GM12878 (cell line): ENCODE results near the gene PGBD5. TPM values are rescaled to one million over a fixed set of nuclear protein-coding genes. Genes with fewer than 3 reads are reported as not detected.

Experiments used
- ASH2L ChIP-seq: fragments of 300-600, 200-600 bp; sonication (generic); IDR thresholded peaks from 2 replicates; pipeline ENCODE4 v1.6.1; 2017; ENCODE audit warnings: low read depth, mild to moderate bottlenecking, borderline replicate concordance
- ATF3 ChIP-seq: IDR thresholded peaks from 2 replicates; pipeline ENCODE4 v1.6.1; 2011; ENCODE audit warnings: low read depth, mild to moderate bottlenecking, low read length, moderate library complexity, borderline replicate concordance; ENCODE audit errors: extremely low read depth
- CBX5 ChIP-seq: sonication (generic); IDR thresholded peaks from 2 replicates; pipeline ENCODE4 v1.6.1; 2016; ENCODE audit warnings: low read depth, moderate library complexity, mild to moderate bottlenecking, inconsistent platforms
- CTCF ChIP-seq, 3 experiments: IDR thresholded peaks in 2 of 3; conservative IDR thresholded peaks in 1 of 3; 2 replicates each; pipeline ENCODE4 v1.5.1; 2011; ENCODE audit warnings: low read depth in 3 of 3, low read length in 3 of 3, mild to moderate bottlenecking in 3 of 3, control low read depth in 2 of 3, moderate library complexity in 2 of 3, inconsistent platforms in 1 of 3, mixed read lengths in 1 of 3; ENCODE audit not compliant: control insufficient read depth in 2 of 3, insufficient read depth in 1 of 3; ENCODE audit errors: extremely low read depth in 1 of 3
- EZH2 ChIP-seq: IDR thresholded peaks from 2 replicates; pipeline ENCODE4 v1.6.1; 2012; ENCODE audit warnings: low read depth, mild to moderate bottlenecking, control low read depth, inconsistent platforms, low read length, borderline replicate concordance; ENCODE audit not compliant: control insufficient read depth
- GABPA ChIP-seq: IDR thresholded peaks from 2 replicates; pipeline ENCODE4 v1.6.1; 2014; ENCODE audit warnings: antibody characterized with exemption, low read depth, mild to moderate bottlenecking, inconsistent platforms
- GATAD2B ChIP-seq: fragments of 450-650 bp; conservative IDR thresholded peaks from 2 replicates; pipeline ENCODE4 v1.6.1; 2017; ENCODE audit warnings: low read depth, mild to moderate bottlenecking, moderate library complexity
- JUND ChIP-seq: IDR thresholded peaks from 2 replicates; pipeline ENCODE4 v1.6.1; 2012; ENCODE audit warnings: low read depth, mild to moderate bottlenecking, low read length, improper control_type of control experiment, moderate library complexity
- KAT2A ChIP-seq: conservative IDR thresholded peaks from 2 replicates; pipeline ENCODE4 v1.6.1; 2011; ENCODE audit warnings: low read depth, low read length; ENCODE audit not compliant: control insufficient read depth
- LARP7 ChIP-seq: fragments of 450-650 bp; IDR thresholded peaks from 2 replicates; pipeline ENCODE4 v1.6.1; 2017; ENCODE audit warnings: mild to moderate bottlenecking
- MTA2 ChIP-seq: fragments of 450-650 bp; IDR thresholded peaks from 2 replicates; pipeline ENCODE4 v1.6.1; 2016; ENCODE audit warnings: low read depth, mild to moderate bottlenecking, moderate library complexity
- MTA3 ChIP-seq: IDR thresholded peaks from 2 replicates; pipeline ENCODE4 v1.6.1; 2012; ENCODE audit warnings: low read length, inconsistent platforms, borderline replicate concordance
- PML ChIP-seq: IDR thresholded peaks from 2 replicates; pipeline ENCODE4 v1.6.1; 2012; ENCODE audit warnings: low read length, inconsistent platforms
- POLR2A ChIP-seq: IDR thresholded peaks from 2 replicates; pipeline ENCODE4 v1.6.1; 2011; ENCODE audit warnings: low read depth, mild to moderate bottlenecking, low read length
- RAD21 ChIP-seq: IDR thresholded peaks from 2 replicates; pipeline ENCODE4 v1.6.1; 2011; ENCODE audit warnings: mild to moderate bottlenecking, low read depth, low read length, moderate library complexity; ENCODE audit not compliant: insufficient read depth
- RB1 ChIP-seq: fragments of 450-650 bp; formaldehyde crosslinking; IDR thresholded peaks from 2 replicates; pipeline ENCODE4 v1.6.1; 2017; ENCODE audit warnings: mild to moderate bottlenecking, borderline replicate concordance
- REST ChIP-seq: IDR thresholded peaks from 2 replicates; pipeline ENCODE4 v1.6.1; 2012; ENCODE audit warnings: mild to moderate bottlenecking, low read depth, low read length
- RUNX3 ChIP-seq: IDR thresholded peaks from 2 replicates; pipeline ENCODE4 v1.6.1; 2012; ENCODE audit warnings: low read length, inconsistent platforms
- SMAD5 ChIP-seq: IDR thresholded peaks from 2 replicates; pipeline ENCODE4 v1.6.1; 2016; ENCODE audit warnings: antibody characterized with exemption, low read depth
- SMC3 ChIP-seq: IDR thresholded peaks from 2 replicates; pipeline ENCODE4 v1.6.1; 2011; ENCODE audit warnings: low read length, improper control_type of control experiment, borderline replicate concordance
- SREBF2 ChIP-seq: IDR thresholded peaks from 2 replicates; pipeline ENCODE4 v1.6.1; 2012; ENCODE audit warnings: mild to moderate bottlenecking, low read length
- STAT3 ChIP-seq: IDR thresholded peaks from 2 replicates; pipeline ENCODE4 v1.6.1; 2011; ENCODE audit warnings: low read depth, low read length, improper control_type of control experiment
- TBL1XR1 ChIP-seq: IDR thresholded peaks from 2 replicates; pipeline ENCODE4 v1.6.1; 2012; ENCODE audit warnings: low read depth, low read length, improper control_type of control experiment
- TCF7 ChIP-seq: IDR thresholded peaks from 2 replicates; pipeline ENCODE4 v1.6.1; 2014; ENCODE audit warnings: antibody characterized with exemption, borderline replicate concordance
- WRNIP1 ChIP-seq: IDR thresholded peaks from 2 replicates; pipeline ENCODE4 v1.6.1; 2011; ENCODE audit warnings: low read depth, low read length, improper control_type of control experiment, borderline replicate concordance
- ZNF274 ChIP-seq: IDR thresholded peaks from one replicate; pipeline ENCODE4 v1.8.0; 2011; ENCODE audit not compliant: insufficient read length, insufficient read depth
- polyA plus RNA-seq, 11 experiments: library from polyadenylated mRNA; depleted of rRNA in 4 of 11; unstranded in 6 of 11; stranded (reverse) in 5 of 11; fragments of >200 nt; fragmentation: Nextera tagmentation in 4 of 11; fragmentation: Illumina TruSeq in 1 of 11; extraction: Ambion mirVana in 4 of 11; extraction: Trizol in 1 of 11; gene quantifications; 1 replicate in 1 of 11; 2 replicates in 10 of 11; pipeline versions ENCODE4 v1.2.1 to v1.2.3, GENCODE V29; 2011 to 2016; ENCODE audit warnings: inconsistent platforms in 2 of 11, missing spikeins in 2 of 11, low read depth in 1 of 11
- total RNA-seq, 4 experiments: library from RNA; depleted of rRNA in 3 of 4; stranded (reverse); fragments of >200 nt in 3 of 4; fragmentation: Illumina TruSeq in 1 of 4; extraction: Trizol in 1 of 4; gene quantifications; 2 replicates each; pipeline versions ENCODE4 v1.2.1 to v1.2.3, GENCODE V29; 2013 to 2021

Gene PGBD5
- total and polyA plus RNA-seq, 10 of the 15 experiments (the other 5 are each of a cell fraction or from before 2014, with no cell fraction given), result 0.03 TPM; not detected in 9

- TF ChIP-seq TBL1XR1 (no peak), MTA2 (no peak), ATF3 (no peak), TCF7 (no peak), KAT2A (no peak), EZH2 (no peak), WRNIP1 (no peak), SMAD5 (no peak), ZNF274 (no peak), POLR2A (no peak), CBX5 (no peak), REST (no peak), LARP7 (no peak), GABPA (no peak), SMC3 (peak; percentile 92), STAT3 (no peak), JUND (no peak), PML (no peak), GATAD2B (no peak), MTA3 (no peak), CTCF (IDR thresholded peaks at IDR 0.05 in 2 of 3, conservative IDR thresholded peaks at IDR 0.05 in 1 of 3; ENCODE audit: control insufficient read depth in 2 of 3, extremely low read depth in 1 of 3, insufficient read depth in 1 of 3, low read depth in 3 of 3, low read length in 3 of 3) (peak; percentile 89 to 94 (median 92)), RB1 (0 out of 2 replicates have a peak, but pooled peaks have one; percentile 47), RAD21 (peak; percentile 99), ASH2L (no peak), RUNX3 (no peak), SREBF2 (no peak)
Measured at GRCh38 chr1:230310381-230311163, 115.6 kb downstream of the PGBD5 start (continued).
